Natural killer cell (primary cell): Measurements from ENCODE around the gene DUSP1. TPM values are rescaled to one million over a fixed set of nuclear protein-coding genes. Genes with fewer than 3 reads are reported as not detected.

Experiments
- ATAC-seq, 3 donors: fragments of 150-1000 bp in 2 of 3; fragments of 200-7000 bp in 1 of 3; cut with Tn5 transposase; 1 replicate in 1 of 3; 2 replicates in 2 of 3; pipeline ENCODE4 v1.10.0; 2021; ENCODE audit warnings: mild to moderate bottlenecking in 2 of 3, moderate library complexity in 2 of 3
- DNase-seq, 2 donors: peaks; one replicate each; pipeline versions ENCODE4 v3.0.0 to v3.0.0-alpha.2; 2013 to 2021; ENCODE audit warnings: mixed read lengths in 1 of 2
- H3K27ac ChIP-seq: one replicate; pipeline ENCODE4 v1.5.1; 2013; ENCODE audit warnings: mild to moderate bottlenecking, low read length
- H3K27me3 ChIP-seq: one replicate; pipeline ENCODE4 v1.6.1; 2013; ENCODE audit warnings: low read length; ENCODE audit not compliant: control insufficient read depth, insufficient read depth
- H3K36me3 ChIP-seq: one replicate; pipeline ENCODE4 v1.6.1; 2013; ENCODE audit warnings: low read length; ENCODE audit not compliant: control insufficient read depth, insufficient read depth
- H3K4me1 ChIP-seq: one replicate; pipeline ENCODE4 v1.6.1; 2013; ENCODE audit warnings: low read length; ENCODE audit not compliant: control insufficient read depth, insufficient read depth
- H3K4me3 ChIP-seq: one replicate; pipeline ENCODE4 v1.5.1; 2013; ENCODE audit warnings: low read length
- H3K9me3 ChIP-seq: one replicate; pipeline ENCODE4 v1.6.1; 2013; ENCODE audit warnings: low read length; ENCODE audit not compliant: control insufficient read depth, insufficient read depth
- H3K27ac Mint-ChIP-seq, 2 donors: one replicate each; pipeline ENCODE4 v1.8.0; 2022; ENCODE audit warnings: mild to moderate bottlenecking in 2 of 2, mixed read lengths in 2 of 2, moderate library complexity in 1 of 2
- H3K27me3 Mint-ChIP-seq, 2 donors: one replicate each; pipeline ENCODE4 v1.8.0; 2022; ENCODE audit warnings: low read depth in 2 of 2, mixed read lengths in 2 of 2
- H3K36me3 Mint-ChIP-seq: one replicate; pipeline ENCODE4 v1.8.0; 2022; ENCODE audit warnings: mixed read lengths
- H3K4me1 Mint-ChIP-seq, 2 donors: one replicate each; pipeline ENCODE4 v1.8.0; 2022; ENCODE audit warnings: mixed read lengths in 2 of 2
- H3K4me3 Mint-ChIP-seq: one replicate; pipeline ENCODE4 v1.8.0; 2022; ENCODE audit warnings: mild to moderate bottlenecking, moderate library complexity, mixed read lengths
- H3K9me3 Mint-ChIP-seq, 2 donors: one replicate each; pipeline ENCODE4 v1.8.0; 2022; ENCODE audit warnings: mixed read lengths in 2 of 2
- CTCF ChIP-seq: fragments of 200-600 bp; IDR thresholded peaks from one replicate; pipeline ENCODE4 v1.8.0; 2022; ENCODE audit warnings: antibody characterized with exemption
- WGBS: methylation state at CpG from one replicate; pipeline ENCODE4 v1.1.7; 2013; ENCODE audit warnings: missing lambda C conversion rate; ENCODE audit not compliant: insufficient coverage; 5-methylcytosine and 5-hydroxymethylcytosine counted together
- intact Hi-C: fragments of 100-400 bp; cut with micrococcal nuclease; formaldehyde crosslinking; loops from one replicate; pipeline ENCODE4 v1.14.2; 2022
- total RNA-seq, 4 donors: library from RNA; stranded (reverse); fragments of 120-200 nt in 1 of 4; gene quantifications; one replicate each; pipeline versions ENCODE4 v1.2.3 to v1.2.4, GENCODE V29; 2013 to 2022

DUSP1 gene
- total RNA-seq, 3 donors from 2014 or later (not counting 1 experiment from before 2014, with no cell fraction given) = 1,579 to 2,725 (median 2,168) TPM

- no peak for TF ChIP-seq CTCF
- intact Hi-C loops = loop anchor here (2.0 to 5.0 kb wide), 3 partner anchors 53 to 664 kb away; partner anchors contain the start of gene ERGIC1
- Mint-ChIP-seq H3K9me3 (no peaks in the 10 kb centered on the region), H3K27ac (peak overlapping the region; percentile 97 to 98), H3K27me3 (no peaks in the 10 kb centered on the region), H3K36me3 (no peaks in the 10 kb centered on the region), H3K4me1 (peaks cover 44 to 65% of the 10 kb centered on the region in 2 donors), H3K4me3 (peak overlapping the region; percentile 10)
- 94% methylated on average over 2 of the region's 2 CpGs for WGBS
- H3K9me3 ChIP-seq = no peaks in the 10 kb centered on the region
- H3K27ac ChIP-seq = no peak overlapping the region
- peaks cover 63% of the 10 kb centered on the region for H3K4me1 ChIP-seq
- no peak for ATAC-seq
- H3K36me3 ChIP-seq = no peaks in the 10 kb centered on the region
- no peak for DNase-seq
- no peak overlapping the region for H3K4me3 ChIP-seq
- H3K27me3 ChIP-seq = no peaks in the 10 kb centered on the region
Measured at GRCh38 chr5:172776235-172776594, 5.2 kb upstream of the DUSP1 start.

- no peak overlapping the region for H3K4me3 ChIP-seq
- TF ChIP-seq CTCF = no peak
- H3K4me3 Mint-ChIP-seq = peak overlapping the region; percentile 10
- H3K27ac Mint-ChIP-seq = peak overlapping the region; percentile 97 to 98
- intact Hi-C loops = loop anchor here (2.0 to 5.0 kb wide), 3 partner anchors 53 to 663 kb away; partner anchors contain the start of gene ERGIC1
- WGBS = 97% methylated on average over 9 of the region's 11 CpGs
- H3K36me3 Mint-ChIP-seq = no peaks in the 10 kb centered on the region
- peaks cover 63% of the 10 kb centered on the region for H3K4me1 ChIP-seq
- H3K27ac ChIP-seq = no peak overlapping the region
- ATAC-seq = no peak
- H3K4me1 Mint-ChIP-seq = peaks cover 48 to 71% of the 10 kb centered on the region in 2 donors
- H3K9me3 ChIP-seq = no peaks in the 10 kb centered on the region
- peak in 1 of 2 donors; percentile 15 for DNase-seq
- H3K27me3 ChIP-seq = no peaks in the 10 kb centered on the region
- no peaks in the 10 kb centered on the region for H3K9me3 Mint-ChIP-seq
- H3K36me3 ChIP-seq = no peaks in the 10 kb centered on the region
- H3K27me3 Mint-ChIP-seq = no peaks in the 10 kb centered on the region
Measured at GRCh38 chr5:172775326-172776234, 4.6 kb upstream of the DUSP1 start.

- H3K4me3 Mint-ChIP-seq = peak overlapping the region; percentile 36
- peaks cover 53 to 77% of the 10 kb centered on the region in 2 donors for H3K4me1 Mint-ChIP-seq
- ATAC-seq = no peak
Measured at GRCh38 chr5:172774561-172775315, 3.7 kb upstream of the DUSP1 start.

More at GRCh38 chr5:172774561-172775315, 3.7 kb upstream of the DUSP1 start:
- H3K9me3 ChIP-seq = no peaks in the 10 kb centered on the region
- H3K27ac ChIP-seq = no peak overlapping the region
- peak in 1 of 2 donors; percentile 7 for DNase-seq
- no peaks in the 10 kb centered on the region for H3K27me3 Mint-ChIP-seq
- H3K27me3 ChIP-seq = no peaks in the 10 kb centered on the region
- peaks cover 70% of the 10 kb centered on the region for H3K4me1 ChIP-seq
- peak overlapping the region; percentile 78 to 98 for H3K27ac Mint-ChIP-seq
- intact Hi-C loops = loop anchor here (5.0 kb wide), 1 partner anchor 662 kb away; no protein-coding TSS in a partner anchor
- no peaks in the 10 kb centered on the region for H3K9me3 Mint-ChIP-seq
- H3K36me3 ChIP-seq = peaks cover 3% of the 10 kb centered on the region
- H3K4me3 ChIP-seq = no peak overlapping the region
- no peak for TF ChIP-seq CTCF
- no peaks in the 10 kb centered on the region for H3K36me3 Mint-ChIP-seq
- 97% methylated on average over 7 of the region's 7 CpGs for WGBS
